Lower leg skin (tissue), 3 donors: ENCODE data around the gene AGL.

Experiments used
- CTCF ChIP-seq, 3 donors: fragments of 450-650 bp; IDR thresholded peaks; one replicate each; pipeline ENCODE4 v1.5.1; 2016; ENCODE audit warnings: antibody characterized with exemption in 3 of 3, mild to moderate bottlenecking in 3 of 3, moderate library complexity in 2 of 3
- POLR2A ChIP-seq, 2 donors: fragments of 450-650 bp; IDR thresholded peaks; one replicate each; pipeline ENCODE4 v1.6.1; 2016 to 2017; ENCODE audit warnings: antibody characterized with exemption in 2 of 2, mild to moderate bottlenecking in 1 of 2, moderate library complexity in 1 of 2

DNA sequence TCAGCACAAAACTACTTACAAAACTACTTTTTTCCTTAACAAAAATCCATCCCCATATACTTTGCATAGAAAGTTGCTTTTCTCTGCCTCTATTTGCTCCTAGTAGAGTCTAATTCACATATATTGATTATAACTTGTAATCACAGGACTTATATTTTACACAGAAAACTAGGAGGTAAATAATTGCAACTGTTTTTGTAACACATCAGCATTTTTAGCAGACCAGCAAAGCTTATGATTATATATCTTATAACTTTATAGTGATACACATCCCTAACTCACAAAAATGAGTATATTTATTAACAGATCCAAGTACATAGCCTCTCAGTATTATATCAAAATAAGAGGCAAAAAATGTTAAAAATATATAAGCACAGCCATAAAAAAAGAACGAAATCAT is 102.4 kb downstream of the AGL start:
- TF ChIP-seq POLR2A (IDR thresholded peaks at IDR 0.05) (no peak), CTCF (IDR thresholded peaks at IDR 0.05) (no peak)
